Measurements from ENCODE around the gene NDUFB7. TPM values are rescaled to one million over a fixed set of nuclear protein-coding genes. Genes with fewer than 3 reads are reported as not detected.

NDUFB7 gene
- total and polyA plus RNA-seq, 2 of the 8 experiments (the other 6 are each of a cell fraction or from before 2014, with no cell fraction given): 151 to 740 TPM

GRCh38 chr19:14599548-14600147 is 27.8 kb upstream of the NDUFB7 start:
- POLR2A ChIA-PET (ENCODE audit: partially characterized antibody): no interaction called here

More at GRCh38 chr19:14599548-14600147, 27.8 kb upstream of the NDUFB7 start:
- peaks cover 0 to 4% of the 10 kb centered on the region in 2 experiments for H4K20me1 ChIP-seq (replicated peaks in 1 of 2; ENCODE audit: control insufficient read depth in 1 of 2, insufficient read depth in 2 of 2, low read length in 2 of 2)
- H4K8ac ChIP-seq (ENCODE audit: extremely low read depth, insufficient read depth, low read length): no peak overlapping the region
- no peak overlapping the region for H4K5ac ChIP-seq (ENCODE audit: insufficient read length, low read depth, low read length)
- peaks cover 6% of the 10 kb centered on the region; the same call in 1 of the 2 replicates for H3K23me2 ChIP-seq (ENCODE audit: low read depth, low read length)
- DNase-seq (ENCODE audit: low read depth in 1 of 2, low spot score in 2 of 2): no peak
- no peaks in the 10 kb centered on the region for H3K36me3 ChIP-seq (ENCODE audit: control insufficient read depth in 2 of 4, insufficient read depth in 4 of 4, low read length in 3 of 4)
- H3K9ac ChIP-seq (replicated peaks in 1 of 4; ENCODE audit: extremely low read depth in 1 of 4, low read depth in 3 of 4, low read length in 3 of 4): no peak overlapping the region
- no peak overlapping the region for H2BK12ac ChIP-seq (ENCODE audit: low read depth, low read length)
- no peak for FAIRE-seq
- 90% methylated on average over 8 of the region's 8 CpGs; no CpG with 5 or more reads in 1 of the 2 experiments for WGBS, 2 experiments (ENCODE audit: extremely low coverage in 1 of 2, insufficient coverage in 1 of 2, insufficient read length in 1 of 2, insufficient replicate concordance in 2 of 2, low coverage in 1 of 2, low lambda C conversion rate in 2 of 2, missing lambda C conversion rate in 1 of 2)
- no peak overlapping the region for H3K27ac ChIP-seq (ENCODE audit: low read depth, low read length)
- H2BK5ac ChIP-seq (ENCODE audit: low read depth, low read length): no peak overlapping the region
- no peak overlapping the region for H3K4me3 ChIP-seq (ENCODE audit: extremely low read depth in 1 of 4, insufficient read depth in 2 of 4, low read depth in 3 of 4, low read length in 4 of 4)
- peaks cover 50 to 59% of the 10 kb centered on the region in 2 experiments for H3K9me3 ChIP-seq (ENCODE audit: insufficient read depth in 2 of 2, low read depth in 1 of 2, low read length in 1 of 2)
- H3K4ac ChIP-seq (replicated peaks; ENCODE audit: insufficient read length, low read depth, low read length): no peak overlapping the region
- no peak overlapping the region for H3K14ac ChIP-seq (ENCODE audit: insufficient read length)
- H3K4me1 ChIP-seq (replicated peaks in 1 of 4; ENCODE audit: control insufficient read depth in 3 of 4, insufficient read depth in 4 of 4, low read length in 3 of 4): no peaks in the 10 kb centered on the region
- TF ChIP-seq HDAC2 (IDR thresholded peaks at IDR 0.05; ENCODE audit: borderline replicate concordance in 1 of 2, low read depth in 2 of 2, low read length in 2 of 2): no peak
- no peak for TF ChIP-seq ASH2L (IDR thresholded peaks at IDR 0.05; ENCODE audit: low read length)
- no peak overlapping the region for H3K4me2 ChIP-seq (ENCODE audit: insufficient read depth in 1 of 2, low read depth in 2 of 2, low read length in 2 of 2)
- H2BK120ac ChIP-seq (replicated peaks; ENCODE audit: low read depth, low read length): no peak overlapping the region
- no peak overlapping the region for H2AK5ac ChIP-seq (ENCODE audit: low read depth, low read length)
- H3K56ac ChIP-seq (replicated peaks; ENCODE audit: insufficient read length, low read depth, low read length): no peak overlapping the region
- no peak overlapping the region for H2AFZ ChIP-seq (ENCODE audit: low read length)
- no peak overlapping the region for H3K18ac ChIP-seq (ENCODE audit: extremely low read depth, low read length)
- H3K79me1 ChIP-seq (ENCODE audit: low read depth, low read length): no peaks in the 10 kb centered on the region
- H2BK15ac ChIP-seq (ENCODE audit: low read length): no peak overlapping the region
- H3K23ac ChIP-seq (ENCODE audit: insufficient read length): no peak overlapping the region
- H4K91ac ChIP-seq (replicated peaks; ENCODE audit: insufficient read length, low read length): no peak overlapping the region
- no peaks in the 10 kb centered on the region for H3K79me2 ChIP-seq (ENCODE audit: control insufficient read depth in 1 of 2, insufficient read depth in 2 of 2, low read length in 2 of 2)
- H3K27me3 ChIP-seq (replicated peaks in 1 of 4; ENCODE audit: control insufficient read depth in 3 of 4, extremely low read depth in 1 of 4, insufficient read depth in 3 of 4, low read length in 3 of 4): no peaks in the 10 kb centered on the region
- no peak overlapping the region for H2BK20ac ChIP-seq (ENCODE audit: low read length)
- CTCF ChIA-PET (ENCODE audit: partially characterized antibody): no interaction called here

Data from H1 (cell line).